Kidney (tissue), 14 donors: ENCODE data around the gene IPP. TPM values are rescaled to one million over a fixed set of nuclear protein-coding genes. Genes with fewer than 3 reads are reported as not detected.
"Not testable (repeated sequence)": the region's sequence is repeated elsewhere in the genome, so short reads cannot be mapped to it uniquely, and the experiment has no call there.

ENCODE experiments used
- DNase-seq, 5 donors: peaks; one replicate each; pipeline ENCODE4 v3.0.0-alpha.2; 2013 to 2020
- FAIRE-seq: peaks from 2 replicates; lab custom pipeline; 2012; peaks lifted over from hg19 to GRCh38; lab: Jason Lieb, UNC
- H3K27ac ChIP-seq, 2 donors: one replicate each; pipeline ENCODE4 v1.7.0; 2013; ENCODE audit warnings: low read depth in 2 of 2, low read length in 2 of 2, inconsistent platforms in 1 of 2
- H3K27me3 ChIP-seq: one replicate; pipeline ENCODE4 v1.7.1; 2013; ENCODE audit warnings: low read length, inconsistent platforms; ENCODE audit not compliant: control insufficient read depth, insufficient read depth
- H3K36me3 ChIP-seq, 3 donors: one replicate each; pipeline versions ENCODE4 v1.7.0 to v1.7.1; 2013; ENCODE audit warnings: low read length in 3 of 3, control low read depth in 1 of 3, inconsistent platforms in 1 of 3; ENCODE audit not compliant: insufficient read depth in 3 of 3, control insufficient read depth in 2 of 3
- H3K4me1 ChIP-seq, 3 donors: one replicate each; pipeline versions ENCODE4 v1.7.0 to v1.7.1; 2013; ENCODE audit warnings: low read length in 3 of 3, inconsistent platforms in 1 of 3, low read depth in 1 of 3; ENCODE audit not compliant: control insufficient read depth in 2 of 3, insufficient read depth in 2 of 3
- H3K4me3 ChIP-seq, 3 donors: one replicate each; pipeline versions ENCODE4 v1.7.0 to v1.8.1; 2013; ENCODE audit warnings: low read length in 3 of 3, control low read depth in 1 of 3, inconsistent platforms in 1 of 3
- H3K9ac ChIP-seq, 3 donors: one replicate each; pipeline versions ENCODE4 v1.7.0 to v1.7.1; 2013; ENCODE audit warnings: low read length in 3 of 3, control low read depth in 1 of 3, inconsistent platforms in 1 of 3
- H3K9me3 ChIP-seq, 3 donors: one replicate each; pipeline versions ENCODE4 v1.7.0 to v1.7.1; 2013; ENCODE audit warnings: low read length in 3 of 3, control low read depth in 1 of 3, inconsistent platforms in 1 of 3; ENCODE audit not compliant: control insufficient read depth in 2 of 3, insufficient read depth in 1 of 3
- CTCF ChIP-seq: IDR thresholded peaks from 3 replicates; pipeline ENCODE4 v1.5.1; 2012; ENCODE audit warnings: mild to moderate bottlenecking, moderate library complexity, borderline replicate concordance; ENCODE audit not compliant: insufficient read depth; ENCODE audit errors: extremely low read depth
- intact Hi-C: fragments of 100-400 bp; cut with DNase I; formaldehyde crosslinking; loops from one replicate; pipeline ENCODE4 v1.11.1; 2022
- polyA plus RNA-seq: library from polyadenylated mRNA; stranded (reverse); fragments of 350-450 nt; fragmentation: Illumina TruSeq; extraction: RNeasy Lipid Tissue Mini Kit (QIAGEN cat#74804); gene quantifications from one replicate; pipeline ENCODE4 v1.2.3, GENCODE V29; 2014; ENCODE audit warnings: low read depth, low replicate concordance; ENCODE audit not compliant: insufficient read depth
- total RNA-seq: library from RNA; stranded (reverse); fragmentation: NEBNext Ultra II Directional; extraction: Animal tissue kit (Norgen Biotek cat#: 25700); gene quantifications from one replicate; pipeline ENCODE4 v1.2.1, GENCODE V29; 2021
- donor health status: control.
- donor health status: control.
- donor health status: control.
- donor health status: control.
- donor health status: control.
- donor health status: DM: yes; HTN: yes; CAD: no.
- donor health status: Normal renal cell carcinoma (clear cell type).

The IPP gene
- total and polyA plus RNA-seq, 2 donors from 2014 or later = 6.3 to 20.0 TPM

DNA sequence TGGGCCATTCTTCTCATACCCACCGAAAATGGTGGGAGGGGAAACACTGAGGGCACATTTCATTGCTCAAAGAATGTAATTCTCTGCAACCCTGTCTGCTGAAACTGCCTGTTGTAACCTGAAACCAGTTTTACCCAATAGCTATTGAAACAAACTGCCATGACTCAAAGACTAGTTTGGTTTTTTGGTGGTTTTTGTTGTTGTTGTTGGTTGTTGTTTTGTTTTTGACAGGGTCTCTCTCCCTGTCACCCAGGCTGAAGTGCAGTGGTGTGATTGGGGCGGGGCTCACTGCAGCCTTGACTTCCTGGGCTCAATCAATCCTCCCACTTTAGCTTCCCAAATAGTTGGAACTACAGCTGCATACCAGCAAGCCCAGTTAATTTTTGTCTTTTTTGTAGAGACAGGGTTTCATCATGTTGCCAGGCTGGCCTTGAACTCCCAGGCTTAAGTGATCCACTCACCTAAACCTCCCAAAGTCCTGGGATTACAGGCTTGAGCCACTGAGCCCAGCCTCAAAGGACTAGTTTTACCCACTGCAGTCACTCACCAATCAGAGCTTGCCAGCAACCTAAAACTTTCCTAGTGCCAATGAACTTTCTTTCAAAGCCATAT lies 2.1 kb upstream of the IPP start:
- no peak for TF ChIP-seq CTCF
- intact Hi-C loops = no loop called here
- Histone ChIP-seq H3K9ac (no peak overlapping the region), H3K27ac (no peak overlapping the region), H3K36me3 (no peaks in the 10 kb centered on the region), H3K9me3 (peaks cover 0 to 6% (median 0%) of the 10 kb centered on the region in 3 donors), H3K27me3 (no peaks in the 10 kb centered on the region), H3K4me1 (peaks cover 0 to 3% (median 0%) of the 10 kb centered on the region in 3 donors), H3K4me3 (no peak overlapping the region)
- DNase-seq (peak in 1 of 5 donors; percentile 9), FAIRE-seq (no peak)

GRCh38 chr1:45752014-45752413 lies 1.6 kb upstream of the IPP start:
- no peak for TF ChIP-seq CTCF
- intact Hi-C loops = no loop called here
- H3K9ac ChIP-seq = no peak overlapping the region
- peaks cover 0 to 3% (median 0%) of the 10 kb centered on the region in 3 donors for H3K4me1 ChIP-seq
- H3K4me3 ChIP-seq = no peak overlapping the region
- H3K27me3 ChIP-seq = no peaks in the 10 kb centered on the region
- FAIRE-seq (no peak), DNase-seq (no peak)
- H3K36me3 ChIP-seq = no peaks in the 10 kb centered on the region
- no peak overlapping the region for H3K27ac ChIP-seq
- H3K9me3 ChIP-seq = peaks cover 0 to 6% (median 0%) of the 10 kb centered on the region in 3 donors

GRCh38 chr1:45751039-45751838 lies 786 bp upstream of the IPP start:
- intact Hi-C loops, FAIRE-seq, H3K27me3 ChIP-seq, H3K4me1 ChIP-seq, H3K9me3 ChIP-seq, DNase-seq, H3K36me3 ChIP-seq: not testable (repeated sequence)
- H3K9ac ChIP-seq = peak overlapping the region; percentile 66 to 99 (median 93)
- peak overlapping the region; percentile 67 to 93 (median 73) for H3K4me3 ChIP-seq
- H3K27ac ChIP-seq = peak overlapping the region; percentile 96 to 99

- intact Hi-C loops = no loop called here
- no peak for TF ChIP-seq CTCF
- no peak overlapping the region for H3K9ac ChIP-seq
- H3K4me1 ChIP-seq = peaks cover 0 to 3% (median 0%) of the 10 kb centered on the region in 3 donors
- no peaks in the 10 kb centered on the region for H3K27me3 ChIP-seq
- H3K27ac ChIP-seq = no peak overlapping the region
- no peak for FAIRE-seq
- H3K4me3 ChIP-seq = no peak overlapping the region
- no peak for DNase-seq
- peaks cover 2 to 3% (median 3%) of the 10 kb centered on the region in 3 donors for H3K36me3 ChIP-seq
- H3K9me3 ChIP-seq = no peaks in the 10 kb centered on the region
Measured at GRCh38 chr1:45746922-45747321, 3.5 kb downstream of the IPP start.

DNA sequence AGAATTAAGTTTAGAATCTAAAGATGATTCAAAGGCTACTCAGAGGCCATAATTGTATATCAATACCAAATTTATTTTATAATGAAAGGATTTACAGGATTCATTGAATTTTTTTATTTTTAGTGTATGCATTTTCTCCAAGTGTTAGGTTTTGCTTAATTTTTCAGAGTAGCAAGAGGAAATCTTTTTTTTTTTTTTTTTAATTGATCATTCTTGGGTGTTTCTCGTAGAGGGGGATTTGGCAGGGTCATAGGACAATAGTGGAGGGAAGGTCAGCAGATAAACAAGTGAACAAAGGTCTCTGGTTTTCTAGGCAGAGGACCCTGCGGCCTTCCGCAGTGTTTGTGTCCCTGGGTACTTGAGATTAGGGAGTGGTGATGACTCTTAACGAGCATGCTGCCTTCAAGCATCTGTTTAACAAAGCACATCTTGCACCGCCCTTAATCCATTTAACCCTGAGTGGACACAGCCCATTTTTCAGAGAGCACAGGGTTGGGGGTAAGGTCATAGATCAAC lies 10.8 kb downstream of the IPP start:
- H3K36me3 ChIP-seq, H3K9ac ChIP-seq, H3K4me1 ChIP-seq, H3K9me3 ChIP-seq, intact Hi-C loops, DNase-seq, FAIRE-seq, H3K27ac ChIP-seq, H3K4me3 ChIP-seq, H3K27me3 ChIP-seq: not testable (repeated sequence)
